Thyroid gland (tissue), 4 donors: ENCODE results near the gene DTX1. TPM values are rescaled to one million over a fixed set of nuclear protein-coding genes. Genes with fewer than 3 reads are reported as not detected.

Experiments
- DNase-seq, 2 donors: peaks; one replicate each; pipeline ENCODE4 v3.0.0-alpha.2; 2019
- H3K27ac ChIP-seq, 3 donors: fragments of 200-600 bp; sonication (generic); 1 replicate in 2 of 3; 2 replicates in 1 of 3; pipeline ENCODE4 v1.5.1; 2016 to 2019; ENCODE audit warnings: mild to moderate bottlenecking in 1 of 3, moderate library complexity in 1 of 3
- H3K27me3 ChIP-seq: fragments of 200-600 bp; sonication (generic); one replicate; pipeline ENCODE4 v1.5.1; 2019
- H3K36me3 ChIP-seq, 2 donors: fragments of 200-600 bp; sonication (generic); one replicate each; pipeline ENCODE4 v1.5.1; 2016 to 2019
- H3K4me1 ChIP-seq, 2 donors: fragments of 200-600 bp; sonication (generic); one replicate each; pipeline ENCODE4 v1.5.1; 2017 to 2019
- H3K4me3 ChIP-seq, 3 donors: fragments of 200-600 bp; sonication (generic); replicated peaks in 1 of 3; 1 replicate in 2 of 3; 2 replicates in 1 of 3; pipeline ENCODE4 v1.5.1; 2016; ENCODE audit warnings: mild to moderate bottlenecking in 1 of 3
- H3K9me3 ChIP-seq: fragments of 200-600 bp; sonication (generic); one replicate; pipeline ENCODE4 v1.5.1; 2017
- POLR2A ChIP-seq, 2 donors: fragments of 450-650 bp; IDR thresholded peaks; one replicate each; pipeline ENCODE4 v1.6.1; 2017; ENCODE audit warnings: antibody characterized with exemption in 2 of 2, mild to moderate bottlenecking in 2 of 2, moderate library complexity in 1 of 2
- WGBS, 2 donors: methylation state at CpG; one replicate each; pipeline ENCODE4 v1.1.5; 2017; 5-methylcytosine and 5-hydroxymethylcytosine counted together
- intact Hi-C: fragments of 100-400 bp; cut with DNase I; formaldehyde crosslinking; loops from one replicate; pipeline ENCODE4 v1.15.1; 2023
- total RNA-seq, 4 donors: library from RNA; depleted of rRNA; stranded (reverse); fragments of >200 nt; gene quantifications; one replicate each; pipeline ENCODE4 v1.2.3, GENCODE V29; 2016
- TF ChIP-seq, protein P1 (sequence below), 6 experiments: fragments of 200-600 bp in 3 of 6; fragments of 450-650 bp in 3 of 6; sonication (generic) in 3 of 6; IDR thresholded peaks; one replicate each; pipeline ENCODE4 v1.5.1; 2016 to 2019; ENCODE audit warnings: antibody characterized with exemption in 6 of 6, mild to moderate bottlenecking in 2 of 6, inconsistent platforms in 1 of 6, moderate library complexity in 1 of 6

DTX1 gene
- total RNA-seq, 4 donors from 2014 or later, result 11.5 to 37.1 (median 20.6) TPM

DNA sequence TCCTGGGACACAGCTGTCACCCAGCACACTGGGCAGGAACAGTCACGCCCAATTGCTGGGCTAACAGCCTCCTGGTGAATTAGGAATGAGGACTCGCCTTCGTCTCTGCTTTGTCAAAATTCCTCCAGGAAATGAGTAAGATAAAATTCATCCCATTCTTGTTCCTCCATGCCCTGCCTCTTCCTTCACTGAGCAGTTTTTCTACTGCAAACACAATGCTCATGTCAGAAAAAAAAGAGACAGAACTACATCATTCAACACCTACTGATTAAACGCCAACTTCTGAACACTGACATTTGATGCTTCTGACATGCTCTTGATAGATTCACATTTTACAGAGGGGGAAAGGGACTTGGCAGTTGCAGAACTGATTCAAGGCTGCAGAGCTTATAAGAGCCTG is 37.5 kb upstream of the DTX1 start:
- H3K27ac ChIP-seq, result no peak overlapping the region
- 53 to 63% methylated on average over 4 of the region's 4 CpGs for WGBS, 2 donors
- H3K9me3 ChIP-seq, result no peaks in the 10 kb centered on the region
- DNase-seq, result no peak
- no peak for TF ChIP-seq POLR2A (IDR thresholded peaks at IDR 0.05)
- TF ChIP-seq, protein P1, sequence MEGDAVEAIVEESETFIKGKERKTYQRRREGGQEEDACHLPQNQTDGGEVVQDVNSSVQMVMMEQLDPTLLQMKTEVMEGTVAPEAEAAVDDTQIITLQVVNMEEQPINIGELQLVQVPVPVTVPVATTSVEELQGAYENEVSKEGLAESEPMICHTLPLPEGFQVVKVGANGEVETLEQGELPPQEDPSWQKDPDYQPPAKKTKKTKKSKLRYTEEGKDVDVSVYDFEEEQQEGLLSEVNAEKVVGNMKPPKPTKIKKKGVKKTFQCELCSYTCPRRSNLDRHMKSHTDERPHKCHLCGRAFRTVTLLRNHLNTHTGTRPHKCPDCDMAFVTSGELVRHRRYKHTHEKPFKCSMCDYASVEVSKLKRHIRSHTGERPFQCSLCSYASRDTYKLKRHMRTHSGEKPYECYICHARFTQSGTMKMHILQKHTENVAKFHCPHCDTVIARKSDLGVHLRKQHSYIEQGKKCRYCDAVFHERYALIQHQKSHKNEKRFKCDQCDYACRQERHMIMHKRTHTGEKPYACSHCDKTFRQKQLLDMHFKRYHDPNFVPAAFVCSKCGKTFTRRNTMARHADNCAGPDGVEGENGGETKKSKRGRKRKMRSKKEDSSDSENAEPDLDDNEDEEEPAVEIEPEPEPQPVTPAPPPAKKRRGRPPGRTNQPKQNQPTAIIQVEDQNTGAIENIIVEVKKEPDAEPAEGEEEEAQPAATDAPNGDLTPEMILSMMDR (IDR thresholded peaks at IDR 0.05), result no peak
- intact Hi-C loops, result no loop called here
- H3K36me3 ChIP-seq, result no peaks in the 10 kb centered on the region
- no peak overlapping the region for H3K4me3 ChIP-seq
- no peaks in the 10 kb centered on the region for H3K27me3 ChIP-seq
- H3K4me1 ChIP-seq, result no peaks in the 10 kb centered on the region

DNA sequence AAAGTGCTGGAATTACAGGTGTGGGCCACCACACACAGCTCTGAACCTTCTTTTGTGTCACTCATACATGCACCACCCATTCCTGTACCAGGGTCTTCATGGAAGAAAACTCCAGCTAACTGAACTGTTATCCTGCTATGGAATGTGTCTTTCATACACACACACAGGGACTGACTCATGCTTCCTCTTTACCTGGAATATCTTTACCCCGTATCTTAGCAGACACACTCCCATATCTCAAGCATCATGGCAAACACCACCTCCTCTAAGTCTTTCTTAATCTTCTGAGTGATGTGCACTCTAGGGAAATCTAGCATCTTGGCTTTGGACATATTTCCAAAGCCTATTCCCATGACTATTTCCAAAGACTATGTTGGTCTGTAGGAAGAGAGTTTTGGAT is 35.0 kb upstream of the DTX1 start:
- Histone ChIP-seq H3K27ac (no peak overlapping the region), H3K36me3 (no peaks in the 10 kb centered on the region), H3K27me3 (no peaks in the 10 kb centered on the region), H3K9me3 (no peaks in the 10 kb centered on the region), H3K4me3 (no peak overlapping the region), H3K4me1 (no peaks in the 10 kb centered on the region)
- 83 to 84% methylated on average over 1 of the region's 1 CpG for WGBS, 2 donors
- TF ChIP-seq, protein P1 (IDR thresholded peaks at IDR 0.05), result no peak
- no peak for TF ChIP-seq POLR2A (IDR thresholded peaks at IDR 0.05)
- DNase-seq, result no peak
- intact Hi-C loops, result no loop called here

GRCh38 chr12:113022563-113023297 is 33.8 kb upstream of the DTX1 start:
- no peak for DNase-seq
- Histone ChIP-seq H3K27me3 (no peaks in the 10 kb centered on the region), H3K4me3 (no peak overlapping the region), H3K9me3 (no peaks in the 10 kb centered on the region), H3K36me3 (no peaks in the 10 kb centered on the region), H3K27ac (no peak overlapping the region), H3K4me1 (no peaks in the 10 kb centered on the region)
- intact Hi-C loops, result no loop called here
- WGBS, 2 donors, result 89% methylated on average over 3 of the region's 3 CpGs
- TF ChIP-seq POLR2A (IDR thresholded peaks at IDR 0.05), result no peak
- TF ChIP-seq, protein P1 (IDR thresholded peaks at IDR 0.05), result no peak

- Histone ChIP-seq H3K36me3 (no peaks in the 10 kb centered on the region), H3K27ac (no peak overlapping the region), H3K4me1 (no peaks in the 10 kb centered on the region), H3K4me3 (no peak overlapping the region), H3K9me3 (no peaks in the 10 kb centered on the region), H3K27me3 (no peaks in the 10 kb centered on the region)
- WGBS, 2 donors, result 53 to 66% methylated on average over 4 of the region's 4 CpGs
- DNase-seq, result no peak
- intact Hi-C loops, result no loop called here
- no peak for TF ChIP-seq POLR2A (IDR thresholded peaks at IDR 0.05)
- TF ChIP-seq, protein P1 (IDR thresholded peaks at IDR 0.05), result no peak
Observed at GRCh38 chr12:113027726-113028125, 28.8 kb upstream of the DTX1 start.

- TF ChIP-seq POLR2A (IDR thresholded peaks at IDR 0.05), result no peak
- TF ChIP-seq, protein P1 (IDR thresholded peaks at IDR 0.05), result peak; percentile 41 to 75 (median 70)
- Histone ChIP-seq H3K4me3 (no peak overlapping the region), H3K27me3 (no peaks in the 10 kb centered on the region), H3K4me1 (no peaks in the 10 kb centered on the region), H3K36me3 (no peaks in the 10 kb centered on the region), H3K9me3 (no peaks in the 10 kb centered on the region), H3K27ac (no peak overlapping the region)
- 9 to 10% methylated on average over 9 of the region's 9 CpGs for WGBS, 2 donors
- DNase-seq, result peak; percentile 24 to 38
- intact Hi-C loops, result no loop called here
Observed at GRCh38 chr12:113030875-113031525, 25.5 kb upstream of the DTX1 start.
